Endothelial cell of umbilical vein (primary cell): ENCODE data around the gene SUPT4H1. TPM values are rescaled to one million over a fixed set of nuclear protein-coding genes. Genes with fewer than 3 reads are reported as not detected.

ENCODE experiments used
- BruUV-seq: library from RNA; stranded (reverse); fragments of 400-500 nt; replicated peaks from 2 replicates; lab custom pipeline; 2021; lab: Mats Ljungman, UMichigan
- CTCF ChIA-PET: fragments of 300-600, 350-600 bp; sonication (Branson Sonifier 250); formaldehyde crosslinking; loops from one replicate; lab custom pipeline; 2021; ENCODE audit warnings: antibody characterized with exemption, inconsistent platforms; lab: Charles Lee
- POLR2A ChIA-PET: fragments of 300-600, 350-600 bp; sonication (Branson Sonifier 250); formaldehyde crosslinking; loops from one replicate; lab custom pipeline; 2021; ENCODE audit warnings: antibody characterized with exemption, inconsistent platforms; lab: Charles Lee
- DNase-seq: peaks from one replicate; pipeline ENCODE4 v3.0.0-alpha.2; 2011; ENCODE audit warnings: low read depth, low spot score
- FAIRE-seq: peaks from 2 replicates; lab custom pipeline; 2011; peaks lifted over from hg19 to GRCh38; lab: Jason Lieb, UNC
- H2AFZ ChIP-seq: 2 replicates; pipeline ENCODE4 v1.6.0; 2012; ENCODE audit warnings: low read depth, low read length, control low read depth, inconsistent platforms
- H3K27ac ChIP-seq: 2 replicates; pipeline ENCODE4 v1.5.1; 2011; ENCODE audit warnings: low read depth, mild to moderate bottlenecking, control low read depth, low read length, moderate library complexity; ENCODE audit not compliant: insufficient read depth
- H3K27me3 ChIP-seq, 2 experiments: 2 replicates each; pipeline versions ENCODE4 v1.6.0 to v1.6.1; 2011; ENCODE audit warnings: low read length in 2 of 2, mixed read lengths in 1 of 2; ENCODE audit not compliant: control insufficient read depth in 2 of 2, insufficient read depth in 2 of 2
- H3K36me3 ChIP-seq, 2 experiments: 2 replicates in 1 of 2; 3 replicates in 1 of 2; pipeline ENCODE4 v1.5.1; 2011; ENCODE audit warnings: low read length in 2 of 2, mild to moderate bottlenecking in 1 of 2, moderate library complexity in 1 of 2; ENCODE audit not compliant: control insufficient read depth in 2 of 2, insufficient read depth in 2 of 2; ENCODE audit errors: extremely low read depth in 1 of 2
- H3K4me1 ChIP-seq: 3 replicates; pipeline ENCODE4 v1.5.1; 2011; ENCODE audit warnings: mild to moderate bottlenecking, low read length; ENCODE audit not compliant: control insufficient read depth, insufficient read depth; ENCODE audit errors: extremely low read depth
- H3K4me2 ChIP-seq: 2 replicates; pipeline ENCODE4 v1.6.1; 2011; ENCODE audit warnings: low read length, control low read depth, mixed read lengths; ENCODE audit not compliant: insufficient read depth
- H3K4me3 ChIP-seq, 3 experiments: fragments of 200-600 bp in 1 of 3; sonication (generic), shearing (Covaris generic) in 1 of 3; replicated peaks in 1 of 3; 2 replicates each; pipeline ENCODE4 v1.5.1; 2011 to 2016; ENCODE audit warnings: control low read depth in 3 of 3, low read length in 3 of 3, mild to moderate bottlenecking in 2 of 3, inconsistent platforms in 1 of 3, low read depth in 1 of 3, moderate library complexity in 1 of 3; ENCODE audit not compliant: insufficient read depth in 1 of 3
- H3K79me2 ChIP-seq: 2 replicates; pipeline ENCODE4 v1.6.0; 2012; ENCODE audit warnings: low read length, inconsistent platforms; ENCODE audit not compliant: control insufficient read depth, insufficient read depth
- H3K9ac ChIP-seq: replicated peaks from 2 replicates; pipeline ENCODE3; 2011; ENCODE audit warnings: low read length, control low read depth; ENCODE audit not compliant: insufficient read depth; ENCODE audit errors: extremely low read depth
- H3K9me1 ChIP-seq: replicated peaks from 3 replicates; pipeline ENCODE4 v1.6.0; 2011; ENCODE audit warnings: mild to moderate bottlenecking, low read length; ENCODE audit not compliant: control insufficient read depth, insufficient read depth; ENCODE audit errors: extremely low read depth
- H3K9me3 ChIP-seq: replicated peaks from 2 replicates; pipeline ENCODE4 v1.5.1; 2012; ENCODE audit warnings: low read length, inconsistent platforms; ENCODE audit not compliant: control insufficient read depth, insufficient read depth
- H4K20me1 ChIP-seq: replicated peaks from 2 replicates; pipeline ENCODE3; 2011; ENCODE audit warnings: mild to moderate bottlenecking, low read length; ENCODE audit not compliant: control insufficient read depth, insufficient read depth; ENCODE audit errors: extremely low read depth
- CTCF ChIP-seq, 2 donors: IDR thresholded peaks; 1 replicate in 1 of 2; 2 replicates in 1 of 2; pipeline ENCODE4 v1.5.1; 2011; ENCODE audit warnings: low read length in 2 of 2, mild to moderate bottlenecking in 2 of 2, moderate library complexity in 2 of 2, control low read depth in 1 of 2, inconsistent platforms in 1 of 2, low read depth in 1 of 2; ENCODE audit not compliant: insufficient read depth in 1 of 2; ENCODE audit errors: extremely low read depth in 1 of 2
- EZH2 ChIP-seq: IDR thresholded peaks from 2 replicates; pipeline ENCODE4 v1.6.1; 2012; ENCODE audit warnings: borderline replicate concordance, low read depth, mild to moderate bottlenecking, moderate library complexity, low read length, inconsistent platforms; ENCODE audit not compliant: severe bottlenecking
- FOS ChIP-seq: IDR thresholded peaks from 2 replicates; pipeline ENCODE4 v1.6.1; 2011; ENCODE audit warnings: mild to moderate bottlenecking, low read length, moderate library complexity, borderline replicate concordance; ENCODE audit not compliant: insufficient read depth
- GATA2 ChIP-seq: IDR thresholded peaks from 2 replicates; pipeline ENCODE4 v1.7.0; 2011; ENCODE audit warnings: low read depth, mild to moderate bottlenecking, moderate library complexity, mixed read lengths, low read length; ENCODE audit not compliant: insufficient read length, insufficient read depth
- JUN ChIP-seq: IDR thresholded peaks from 2 replicates; pipeline ENCODE4 v1.6.1; 2011; ENCODE audit warnings: borderline replicate concordance, low read depth; ENCODE audit not compliant: insufficient read length, insufficient read depth
- MAX ChIP-seq: IDR thresholded peaks from 2 replicates; pipeline ENCODE4 v1.6.1; 2011; ENCODE audit not compliant: insufficient read depth, insufficient read length
- MYC ChIP-seq: IDR thresholded peaks from one replicate; pipeline ENCODE4 v1.6.1; 2011; ENCODE audit warnings: mild to moderate bottlenecking, low read depth, low read length
- POLR2A ChIP-seq: IDR thresholded peaks from 2 replicates; pipeline ENCODE4 v1.6.1; 2012; ENCODE audit warnings: low read depth, mild to moderate bottlenecking, control low read depth, low read length
- POLR2AphosphoS5 ChIP-seq: IDR thresholded peaks from 2 replicates; pipeline ENCODE4 v1.6.1; 2012; ENCODE audit warnings: low read depth, mild to moderate bottlenecking, control low read depth, low read length, moderate library complexity; ENCODE audit not compliant: insufficient read depth
- dilution Hi-C: fragments of 300-500 bp; cut with MboI; formaldehyde crosslinking; loops from one replicate; pipeline ENCODE4 v1.15.0; 2019; ENCODE audit warnings: low sequenced_read_pairs; ENCODE audit not compliant: extremely low pct_ligation_motif_present
- intact Hi-C: fragments of 100-400 bp; cut with micrococcal nuclease; formaldehyde crosslinking; loops from one replicate; pipeline ENCODE4 v1.10.0; 2022
- polyA plus RNA-seq, 4 experiments: library from polyadenylated mRNA; depleted of rRNA in 3 of 4; stranded (reverse) in 3 of 4; unstranded in 1 of 4; fragments of >200 nt; gene quantifications; 2 replicates each; pipeline versions ENCODE4 v1.2.1 to v1.2.3, GENCODE V29; 2011 to 2012; ENCODE audit warnings: missing spikeins in 1 of 4
- total RNA-seq: library from RNA; stranded (reverse); gene quantifications from 2 replicates; pipeline ENCODE4 v1.2.3, GENCODE V29; 2021

The SUPT4H1 gene
- total and polyA plus RNA-seq, 2 donors (not counting 3 experiments of a cell fraction or from before 2014, with no cell fraction given): 77.5 to 154 TPM

GRCh38 chr17:58360296-58361063 is 8.5 kb upstream of the SUPT4H1 start:
- no peak overlapping the region for H2AFZ ChIP-seq
- ChIA-PET POLR2A (no interaction called here), CTCF (interaction anchor here (2.0 kb wide), 1 partner anchor 8 kb away, joined by 6 read pairs; the partner anchor contains the start of gene SUPT4H1)
- no peak for TF ChIP-seq MAX
- no peak for TF ChIP-seq EZH2
- no peak for TF ChIP-seq CTCF (IDR thresholded peaks at IDR 0.05; ENCODE audit: extremely low read depth in 1 of 2, insufficient read depth in 1 of 2, low read depth in 1 of 2, low read length in 2 of 2)
- no peak for TF ChIP-seq FOS
- TF ChIP-seq JUN: no peak
- TF ChIP-seq MYC: no peak
- no peak for TF ChIP-seq GATA2
- no peak for TF ChIP-seq POLR2AphosphoS5
- TF ChIP-seq POLR2A: no peak
- peaks cover 0 to 3% of the 10 kb centered on the region in 2 experiments for H3K27me3 ChIP-seq
- no peak overlapping the region for H3K9ac ChIP-seq
- no peak for DNase-seq
- dilution Hi-C loops: no loop called here
- no peaks in the 10 kb centered on the region for H3K9me1 ChIP-seq
- H3K4me2 ChIP-seq: no peak overlapping the region
- no peaks in the 10 kb centered on the region for H4K20me1 ChIP-seq
- no peaks in the 10 kb centered on the region for H3K36me3 ChIP-seq
- no peaks in the 10 kb centered on the region for H3K4me1 ChIP-seq
- no peaks in the 10 kb centered on the region for H3K79me2 ChIP-seq
- intact Hi-C loops: no loop called here
- H3K9me3 ChIP-seq: no peaks in the 10 kb centered on the region
- no peak overlapping the region for H3K4me3 ChIP-seq
- BruUV-seq: no TSS peak
- FAIRE-seq: no peak
- no peak overlapping the region for H3K27ac ChIP-seq
